NCI-H2107 treated with DMSO at 0.1 percent for 48 hours (cell line): Measurements from ENCODE around the gene THBD.

Source experiments
- DNase-seq: peaks from one replicate; lab custom pipeline; 2025; ENCODE audit not compliant: unreplicated experiment; lab: John Stamatoyannopoulos, UW

THBD gene

GRCh38 chr20:23017516-23017915 lies 32.0 kb downstream of the THBD start:
- DNase-seq, result no peak

- DNase-seq, result no peak
Measured at GRCh38 chr20:23013429-23013828, 36.0 kb downstream of the THBD start.

- no peak for DNase-seq
Measured at GRCh38 chr20:23011008-23011721, 38.3 kb downstream of the THBD start.

GRCh38 chr20:23010096-23010495 lies 39.4 kb downstream of the THBD start:
- DNase-seq, result no peak

GRCh38 chr20:23009636-23010035 lies 39.8 kb downstream of the THBD start:
- DNase-seq, result no peak

GRCh38 chr20:23008667-23009066 lies 40.8 kb downstream of the THBD start:
- no peak for DNase-seq

- no peak for DNase-seq
Measured at GRCh38 chr20:23007886-23008655, 41.4 kb downstream of the THBD start.

- DNase-seq, result no peak
Measured at GRCh38 chr20:23007462-23007861, 42.0 kb downstream of the THBD start.

GRCh38 chr20:23005776-23006175 lies 43.7 kb downstream of the THBD start:
- DNase-seq, result no peak

- DNase-seq, result no peak
Measured at GRCh38 chr20:23003881-23004460, 45.5 kb downstream of the THBD start.

GRCh38 chr20:23003077-23003635 lies 46.3 kb downstream of the THBD start:
- no peak for DNase-seq

- DNase-seq, result no peak
Measured at GRCh38 chr20:23002276-23002675, 47.2 kb downstream of the THBD start.

GRCh38 chr20:23000232-23000947 lies 49.1 kb downstream of the THBD start:
- DNase-seq, result no peak

- no peak for DNase-seq
Measured at GRCh38 chr20:22999756-23000155, 49.7 kb downstream of the THBD start.

- DNase-seq, result no peak
Measured at GRCh38 chr20:22998476-22998875, 51.0 kb downstream of the THBD start.

GRCh38 chr20:22995923-22996322 lies 53.5 kb downstream of the THBD start:
- DNase-seq, result no peak
